Progenitor cell of endocrine pancreas (in vitro differentiated cells): ENCODE results near the gene AVPR1B. TPM values are rescaled to one million over a fixed set of nuclear protein-coding genes. Genes with fewer than 3 reads are reported as not detected.

ENCODE experiments used
- DNase-seq: peaks from one replicate; pipeline ENCODE4 v3.0.0; 2021; ENCODE audit warnings: low spot score; ENCODE audit not compliant: unreplicated experiment
- H3K27ac Mint-ChIP-seq: 2 replicates; pipeline ENCODE4 v1.8.0; 2021; ENCODE audit warnings: mild to moderate bottlenecking, moderate library complexity, mixed read lengths
- H3K27me3 Mint-ChIP-seq: 2 replicates; pipeline ENCODE4 v1.8.0; 2021; ENCODE audit warnings: mixed read lengths
- H3K36me3 Mint-ChIP-seq: 2 replicates; pipeline ENCODE4 v1.8.0; 2022; ENCODE audit warnings: mixed read lengths; ENCODE audit not compliant: insufficient read depth
- H3K4me1 Mint-ChIP-seq: 2 replicates; pipeline ENCODE4 v1.8.0; 2021; ENCODE audit warnings: low read depth, mixed read lengths
- H3K4me3 Mint-ChIP-seq: 2 replicates; pipeline ENCODE4 v1.8.0; 2021; ENCODE audit warnings: low read depth, mild to moderate bottlenecking, moderate library complexity, mixed read lengths
- H3K9me3 Mint-ChIP-seq: 2 replicates; pipeline ENCODE4 v1.8.0; 2021; ENCODE audit warnings: low read depth, mixed read lengths
- total RNA-seq: library from RNA; stranded (reverse); gene quantifications from 2 replicates; pipeline ENCODE4 v1.2.1, GENCODE V29; 2021
- TF ChIP-seq, protein P1 (sequence below): fragments of 200-600 bp; sonication (generic); IDR thresholded peaks from one replicate; pipeline ENCODE4 v1.5.0; 2021; ENCODE audit warnings: antibody characterized with exemption, mild to moderate bottlenecking; ENCODE audit not compliant: unreplicated experiment

AVPR1B gene
- total RNA-seq, 1 donor from 2014 or later, result 0.60 TPM

GRCh38 chr1:206120406-206120805 lies 3.2 kb upstream of the AVPR1B start:
- H3K4me3 Mint-ChIP-seq, result no peak overlapping the region
- TF ChIP-seq, protein P1, sequence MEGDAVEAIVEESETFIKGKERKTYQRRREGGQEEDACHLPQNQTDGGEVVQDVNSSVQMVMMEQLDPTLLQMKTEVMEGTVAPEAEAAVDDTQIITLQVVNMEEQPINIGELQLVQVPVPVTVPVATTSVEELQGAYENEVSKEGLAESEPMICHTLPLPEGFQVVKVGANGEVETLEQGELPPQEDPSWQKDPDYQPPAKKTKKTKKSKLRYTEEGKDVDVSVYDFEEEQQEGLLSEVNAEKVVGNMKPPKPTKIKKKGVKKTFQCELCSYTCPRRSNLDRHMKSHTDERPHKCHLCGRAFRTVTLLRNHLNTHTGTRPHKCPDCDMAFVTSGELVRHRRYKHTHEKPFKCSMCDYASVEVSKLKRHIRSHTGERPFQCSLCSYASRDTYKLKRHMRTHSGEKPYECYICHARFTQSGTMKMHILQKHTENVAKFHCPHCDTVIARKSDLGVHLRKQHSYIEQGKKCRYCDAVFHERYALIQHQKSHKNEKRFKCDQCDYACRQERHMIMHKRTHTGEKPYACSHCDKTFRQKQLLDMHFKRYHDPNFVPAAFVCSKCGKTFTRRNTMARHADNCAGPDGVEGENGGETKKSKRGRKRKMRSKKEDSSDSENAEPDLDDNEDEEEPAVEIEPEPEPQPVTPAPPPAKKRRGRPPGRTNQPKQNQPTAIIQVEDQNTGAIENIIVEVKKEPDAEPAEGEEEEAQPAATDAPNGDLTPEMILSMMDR, result no peak
- peaks cover 31% of the 10 kb centered on the region for H3K27me3 Mint-ChIP-seq
- DNase-seq, result no peak
- H3K27ac Mint-ChIP-seq, result no peak overlapping the region
- no peaks in the 10 kb centered on the region for H3K36me3 Mint-ChIP-seq
- peaks cover 9% of the 10 kb centered on the region for H3K4me1 Mint-ChIP-seq
- H3K9me3 Mint-ChIP-seq, result peaks cover 27% of the 10 kb centered on the region

GRCh38 chr1:206116873-206117150 lies 376 bp downstream of the AVPR1B start:
- TF ChIP-seq, protein P1, result no peak
- Mint-ChIP-seq H3K4me1 (peaks cover 20% of the 10 kb centered on the region), H3K36me3 (no peaks in the 10 kb centered on the region), H3K9me3 (peaks cover 15% of the 10 kb centered on the region), H3K27me3 (peaks cover 49% of the 10 kb centered on the region), H3K27ac (peak overlapping the region; percentile 56), H3K4me3 (peak overlapping the region; percentile 69)
- DNase-seq, result no peak

- Mint-ChIP-seq H3K27ac (no peak overlapping the region), H3K36me3 (no peaks in the 10 kb centered on the region), H3K27me3 (peaks cover 49% of the 10 kb centered on the region), H3K4me3 (peak overlapping the region; percentile 11), H3K4me1 (peaks cover 20% of the 10 kb centered on the region), H3K9me3 (peaks cover 10% of the 10 kb centered on the region)
- no peak for DNase-seq
- TF ChIP-seq, protein P1, result no peak
Observed at GRCh38 chr1:206116191-206116872, 856 bp downstream of the AVPR1B start.

DNA sequence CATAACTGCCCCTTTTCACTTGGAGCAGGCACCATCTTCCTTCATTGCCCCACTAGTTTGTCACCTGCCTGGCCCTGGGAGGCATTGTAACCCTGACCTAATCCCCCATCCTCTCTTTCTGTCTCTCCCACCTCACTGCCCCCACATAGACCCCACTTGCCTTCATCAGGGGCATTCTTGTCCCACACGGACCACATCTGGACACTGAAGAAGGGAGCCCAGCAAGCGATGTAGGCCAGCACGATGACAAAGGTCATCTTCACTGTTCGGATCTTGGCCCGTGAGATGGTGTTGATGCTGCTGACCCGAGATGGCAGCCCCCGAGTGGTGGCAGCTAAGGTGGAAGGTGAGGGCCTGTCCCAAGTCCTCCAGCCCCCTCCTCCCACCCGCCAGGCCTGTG lies 1.4 kb downstream of the AVPR1B start:
- peaks cover 49% of the 10 kb centered on the region for H3K27me3 Mint-ChIP-seq
- no peak for DNase-seq
- H3K9me3 Mint-ChIP-seq, result peaks cover 7% of the 10 kb centered on the region
- H3K4me1 Mint-ChIP-seq, result peaks cover 20% of the 10 kb centered on the region
- no peaks in the 10 kb centered on the region for H3K36me3 Mint-ChIP-seq
- TF ChIP-seq, protein P1, result no peak
- no peak overlapping the region for H3K27ac Mint-ChIP-seq
- no peak overlapping the region for H3K4me3 Mint-ChIP-seq

DNA sequence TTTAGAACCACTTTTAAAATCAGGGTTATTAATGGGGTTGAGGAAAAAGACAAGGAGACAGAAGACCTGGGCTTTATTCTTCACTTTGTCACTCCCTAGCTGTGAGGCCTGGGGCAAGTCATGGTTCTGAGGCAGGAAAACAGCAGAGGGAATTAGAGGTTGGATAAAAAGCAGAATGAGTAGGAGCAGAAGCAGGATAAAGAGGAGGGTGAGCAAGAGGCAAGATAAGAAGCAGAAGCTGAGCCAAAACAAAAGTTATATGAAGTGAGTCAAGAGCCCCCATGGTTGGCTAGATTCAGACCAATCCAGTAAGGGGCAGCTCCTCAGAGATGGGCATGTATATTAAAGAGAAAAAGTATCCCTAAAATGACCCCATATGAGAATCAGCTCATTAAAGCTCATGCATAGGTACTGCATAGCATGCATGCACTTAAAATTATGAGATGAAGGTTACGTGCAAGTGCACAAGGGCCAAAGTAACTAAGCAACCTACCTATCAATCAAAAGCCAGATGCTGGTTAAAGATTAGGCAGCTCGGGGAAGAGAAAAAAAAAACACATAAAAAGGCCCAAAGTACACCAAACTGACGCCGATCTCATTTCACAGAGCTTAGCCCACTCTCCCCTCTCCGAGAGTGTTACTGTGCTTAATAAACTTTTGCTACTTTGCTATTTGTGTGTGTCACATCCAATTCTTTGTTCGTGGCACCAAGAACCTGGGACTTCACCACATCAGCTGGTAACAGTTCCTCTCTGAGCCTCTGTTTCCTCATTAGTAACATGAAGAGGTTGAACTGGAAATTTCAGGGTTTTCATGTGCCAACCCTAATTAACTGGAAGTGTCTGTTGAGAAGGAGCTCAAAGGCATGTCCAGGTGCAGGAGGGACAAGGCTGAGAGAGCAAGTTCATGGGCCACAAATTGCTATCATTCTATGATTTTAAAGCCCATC lies 2.2 kb downstream of the AVPR1B start:
- Mint-ChIP-seq H3K4me1 (peaks cover 20% of the 10 kb centered on the region), H3K9me3 (peaks cover under 1% of the 10 kb centered on the region), H3K27ac (no peak overlapping the region), H3K27me3 (peaks cover 49% of the 10 kb centered on the region), H3K36me3 (no peaks in the 10 kb centered on the region), H3K4me3 (no peak overlapping the region)
- TF ChIP-seq, protein P1, result no peak
- DNase-seq, result no peak
